H1 (cell line): Measurements from ENCODE around the gene CADM2. TPM values are rescaled to one million over a fixed set of nuclear protein-coding genes. Genes with fewer than 3 reads are reported as not detected.
A peak's percentile ranks its signal among the peaks of the same experiment; 100 is the strongest.
"Not testable (repeated sequence)": the region's sequence is repeated elsewhere in the genome, so short reads cannot be mapped to it uniquely, and the experiment has no call there.

Experiments
- CTCF ChIA-PET: fragments of 300-600 bp; sonication (Branson Sonifier 250); formaldehyde crosslinking; loops from one replicate; lab custom pipeline; 2021; ENCODE audit not compliant: partially characterized antibody; lab: Charles Lee
- POLR2A ChIA-PET: fragments of 300-600 bp; sonication (Branson Sonifier 250); formaldehyde crosslinking; loops from one replicate; lab custom pipeline; 2021; ENCODE audit warnings: inconsistent platforms; ENCODE audit not compliant: partially characterized antibody; lab: Charles Lee
- DNase-seq, 2 experiments: peaks; one replicate each; pipeline versions ENCODE4 v3.0.0 to v3.0.0-alpha.2; 2010 to 2022; ENCODE audit warnings: low spot score in 2 of 2, low read depth in 1 of 2, mixed read lengths in 1 of 2
- FAIRE-seq: peaks from 2 replicates; lab custom pipeline; 2011; peaks lifted over from hg19 to GRCh38; lab: Jason Lieb, UNC
- H2AFZ ChIP-seq: 2 replicates; pipeline ENCODE4 v1.8.1; 2012; ENCODE audit warnings: low read length, inconsistent platforms
- H2AK5ac ChIP-seq: 2 replicates; pipeline ENCODE4 v1.6.1; 2013; ENCODE audit warnings: low read depth, low read length
- H2BK120ac ChIP-seq: replicated peaks from 2 replicates; pipeline ENCODE3; 2013; ENCODE audit warnings: low read depth, low read length, inconsistent platforms
- H2BK12ac ChIP-seq: 2 replicates; pipeline ENCODE4 v1.6.1; 2013; ENCODE audit warnings: low read depth, low read length
- H2BK15ac ChIP-seq: 2 replicates; pipeline ENCODE4 v1.6.1; 2013; ENCODE audit warnings: low read length
- H2BK20ac ChIP-seq: 2 replicates; pipeline ENCODE4 v1.6.1; 2013; ENCODE audit warnings: low read length
- H2BK5ac ChIP-seq: 2 replicates; pipeline ENCODE4 v1.6.1; 2013; ENCODE audit warnings: low read depth, low read length
- H3K14ac ChIP-seq: 2 replicates; pipeline ENCODE4 v1.6.1; 2013; ENCODE audit warnings: inconsistent platforms; ENCODE audit not compliant: insufficient read length
- H3K18ac ChIP-seq: 2 replicates; pipeline ENCODE4 v1.6.1; 2013; ENCODE audit warnings: low read length; ENCODE audit errors: extremely low read depth
- H3K23ac ChIP-seq: 2 replicates; pipeline ENCODE4 v1.6.1; 2013; ENCODE audit warnings: inconsistent platforms; ENCODE audit not compliant: insufficient read length
- H3K23me2 ChIP-seq: 2 replicates; pipeline ENCODE4 v1.6.1; 2013; ENCODE audit warnings: low read depth, low read length
- H3K27ac ChIP-seq: 2 replicates; pipeline ENCODE4 v1.6.1; 2011; ENCODE audit warnings: low read depth, low read length, inconsistent platforms
- H3K27me3 ChIP-seq, 4 experiments: replicated peaks in 1 of 4; 1 replicate in 1 of 4; 2 replicates in 3 of 4; pipeline versions ENCODE4 v1.6.1 to v1.8.1; 2011 to 2013; ENCODE audit warnings: low read length in 3 of 4, mild to moderate bottlenecking in 3 of 4, inconsistent platforms in 2 of 4, mixed read lengths in 2 of 4, moderate library complexity in 1 of 4; ENCODE audit not compliant: control insufficient read depth in 3 of 4, insufficient read depth in 3 of 4; ENCODE audit errors: extremely low read depth in 1 of 4
- H3K36me3 ChIP-seq, 4 experiments: 2 replicates each; pipeline versions ENCODE4 v1.6.1 to v1.8.1; 2011 to 2013; ENCODE audit warnings: mild to moderate bottlenecking in 4 of 4, low read length in 3 of 4, moderate library complexity in 2 of 4, control low read depth in 1 of 4, inconsistent platforms in 1 of 4; ENCODE audit not compliant: insufficient read depth in 4 of 4, control insufficient read depth in 2 of 4
- H3K4ac ChIP-seq: replicated peaks from 2 replicates; pipeline ENCODE3; 2013; ENCODE audit warnings: low read length, low read depth, mixed read lengths, inconsistent platforms; ENCODE audit not compliant: insufficient read length
- H3K4me1 ChIP-seq, 4 experiments: replicated peaks in 1 of 4; 1 replicate in 1 of 4; 2 replicates in 3 of 4; pipeline versions ENCODE4 v1.6.1 to v1.8.1; 2011 to 2013; ENCODE audit warnings: low read length in 3 of 4, inconsistent platforms in 2 of 4, mixed read lengths in 1 of 4; ENCODE audit not compliant: insufficient read depth in 4 of 4, control insufficient read depth in 3 of 4
- H3K4me2 ChIP-seq, 2 experiments: 2 replicates each; pipeline versions ENCODE4 v1.6.1 to v1.8.1; 2011 to 2013; ENCODE audit warnings: low read depth in 2 of 2, low read length in 2 of 2, control low read depth in 1 of 2, inconsistent platforms in 1 of 2, mild to moderate bottlenecking in 1 of 2; ENCODE audit not compliant: insufficient read depth in 1 of 2
- H3K4me3 ChIP-seq, 4 experiments: fragments of 200-600, 300-600 bp in 1 of 4; sonication (generic), shearing (Covaris generic), sonication (Bioruptor Twin) in 1 of 4; 2 replicates each; pipeline versions ENCODE4 v1.5.1 to v1.8.1; 2011 to 2016; ENCODE audit warnings: low read length in 4 of 4, low read depth in 3 of 4, control low read depth in 2 of 4, inconsistent platforms in 2 of 4, mild to moderate bottlenecking in 2 of 4, mixed read lengths in 1 of 4, moderate library complexity in 1 of 4; ENCODE audit not compliant: insufficient read depth in 2 of 4; ENCODE audit errors: extremely low read depth in 1 of 4
- H3K56ac ChIP-seq: replicated peaks from 2 replicates; pipeline ENCODE3; 2013; ENCODE audit warnings: low read depth, mild to moderate bottlenecking, mixed read lengths, low read length, inconsistent platforms; ENCODE audit not compliant: insufficient read length
- H3K79me1 ChIP-seq: 2 replicates; pipeline ENCODE4 v1.6.1; 2013; ENCODE audit warnings: low read depth, low read length, control low read depth
- H3K79me2 ChIP-seq, 2 experiments: 2 replicates each; pipeline versions ENCODE4 v1.6.1 to v1.8.1; 2012 to 2013; ENCODE audit warnings: low read length in 2 of 2, mild to moderate bottlenecking in 2 of 2, inconsistent platforms in 1 of 2; ENCODE audit not compliant: insufficient read depth in 2 of 2, control insufficient read depth in 1 of 2
- H3K9ac ChIP-seq, 4 experiments: replicated peaks in 1 of 4; 1 replicate in 1 of 4; 2 replicates in 3 of 4; pipeline versions ENCODE4 v1.6.1 to v1.8.1; 2011 to 2013; ENCODE audit warnings: low read depth in 3 of 4, low read length in 3 of 4, control low read depth in 2 of 4, mild to moderate bottlenecking in 2 of 4, moderate library complexity in 2 of 4, inconsistent platforms in 1 of 4; ENCODE audit errors: extremely low read depth in 1 of 4
- H3K9me3 ChIP-seq, 2 experiments: 2 replicates each; pipeline versions ENCODE4 v1.6.1 to v1.8.1; 2012 to 2013; ENCODE audit warnings: mild to moderate bottlenecking in 2 of 2, moderate library complexity in 2 of 2, control low read depth in 1 of 2, inconsistent platforms in 1 of 2, low read depth in 1 of 2, low read length in 1 of 2, mixed read lengths in 1 of 2; ENCODE audit not compliant: insufficient read depth in 2 of 2
- H4K20me1 ChIP-seq, 2 experiments: replicated peaks in 1 of 2; 2 replicates each; pipeline versions ENCODE3 to v1.8.1; 2011 to 2013; ENCODE audit warnings: inconsistent platforms in 2 of 2, low read length in 2 of 2, mild to moderate bottlenecking in 1 of 2; ENCODE audit not compliant: insufficient read depth in 2 of 2, control insufficient read depth in 1 of 2
- H4K5ac ChIP-seq: 2 replicates; pipeline ENCODE4 v1.6.1; 2013; ENCODE audit warnings: low read length, low read depth, mixed read lengths, inconsistent platforms; ENCODE audit not compliant: insufficient read length
- H4K8ac ChIP-seq: 2 replicates; pipeline ENCODE4 v1.8.0; 2013; ENCODE audit warnings: mild to moderate bottlenecking, moderate library complexity, low read length, inconsistent platforms; ENCODE audit not compliant: insufficient read depth; ENCODE audit errors: extremely low read depth
- H4K91ac ChIP-seq: replicated peaks from 2 replicates; pipeline ENCODE3; 2013; ENCODE audit warnings: low read length, mixed read lengths, inconsistent platforms; ENCODE audit not compliant: insufficient read length
- CTCF ChIP-seq, 3 experiments: IDR thresholded peaks; 1 replicate in 2 of 3; 2 replicates in 1 of 3; pipeline versions ENCODE4 v1.5.1 to v1.6.1; 2011; ENCODE audit warnings: low read length in 3 of 3, mild to moderate bottlenecking in 3 of 3, inconsistent platforms in 2 of 3, low read depth in 1 of 3, moderate library complexity in 1 of 3; ENCODE audit not compliant: insufficient read depth in 1 of 3; ENCODE audit errors: control extremely low read depth in 1 of 3
- RAD21 ChIP-seq, 2 experiments: IDR thresholded peaks in 1 of 2; conservative IDR thresholded peaks in 1 of 2; 2 replicates each; pipeline ENCODE4 v1.6.1; 2011; ENCODE audit warnings: low read depth in 2 of 2, low read length in 2 of 2, improper control_type of control experiment in 1 of 2, inconsistent platforms in 1 of 2, mild to moderate bottlenecking in 1 of 2, moderate library complexity in 1 of 2
- whole genome bisulfite sequencing, 2 experiments: shearing (Covaris generic) in 1 of 2; methylation state at CpG; one replicate each; pipeline versions ENCODE4 v1.1.6 to v1.1.7; 2013 to 2015; ENCODE audit warnings: low lambda C conversion rate in 2 of 2, mixed read lengths in 2 of 2, inconsistent platforms in 1 of 2, low coverage in 1 of 2, missing lambda C conversion rate in 1 of 2; ENCODE audit not compliant: insufficient replicate concordance in 2 of 2, insufficient coverage in 1 of 2, insufficient read length in 1 of 2; ENCODE audit errors: extremely low coverage in 1 of 2, missing lambda C conversion rate in 1 of 2; 5-methylcytosine and 5-hydroxymethylcytosine counted together
- polyA plus RNA-seq, 7 experiments: library from polyadenylated mRNA; depleted of rRNA in 3 of 7; stranded (reverse) in 5 of 7; unstranded in 2 of 7; fragments of >200 nt in 5 of 7; fragments of 200-250 nt in 2 of 7; gene quantifications; 1 replicate in 5 of 7; 2 replicates in 1 of 7; 4 replicates in 1 of 7; pipeline versions ENCODE4 v1.2.1 to v1.2.3, GENCODE V29; 2011 to 2013; ENCODE audit warnings: missing spikeins in 2 of 7, mixed read lengths in 2 of 7
- total RNA-seq: library from RNA; stranded (reverse); fragmentation: NEBNext Ultra II Directional; extraction: Animal tissue kit (Norgen Biotek cat#: 25700); gene quantifications from 2 replicates; pipeline ENCODE4 v1.2.1, GENCODE V29; 2021

Gene CADM2
- total and polyA plus RNA-seq, 2 of the 8 experiments (the other 6 are each of a cell fraction or from before 2014, with no cell fraction given) = 14.9 to 20.9 TPM

GRCh38 chr3:85504129-85504784 lies 545.5 kb downstream of the CADM2 start:
- H3K4ac ChIP-seq, H3K18ac ChIP-seq, H2AK5ac ChIP-seq, POLR2A ChIA-PET, H2BK120ac ChIP-seq, H2AFZ ChIP-seq, H2BK20ac ChIP-seq, H3K4me1 ChIP-seq, H3K79me2 ChIP-seq, H3K56ac ChIP-seq, H3K4me3 ChIP-seq, H2BK12ac ChIP-seq, H3K23ac ChIP-seq, H3K23me2 ChIP-seq, H3K4me2 ChIP-seq, H3K79me1 ChIP-seq, H2BK15ac ChIP-seq, H3K9me3 ChIP-seq, H3K27me3 ChIP-seq, FAIRE-seq, H3K36me3 ChIP-seq, H2BK5ac ChIP-seq, H3K14ac ChIP-seq, H4K5ac ChIP-seq, H4K8ac ChIP-seq, H4K20me1 ChIP-seq, H3K9ac ChIP-seq, H4K91ac ChIP-seq, H3K27ac ChIP-seq: not testable (repeated sequence)
- DNase-seq = peak in 1 of 2 experiments; percentile 48
- TF ChIP-seq RAD21 (IDR thresholded peaks at IDR 0.05 in 1 of 2, conservative IDR thresholded peaks at IDR 0.05 in 1 of 2; ENCODE audit: low read depth in 2 of 2, low read length in 2 of 2) (peak in 1 of 2 experiments; percentile 21; a peak in 2 of 4 replicates), CTCF (IDR thresholded peaks at IDR 0.05; ENCODE audit: control extremely low read depth in 1 of 3, insufficient read depth in 1 of 3, low read depth in 1 of 3, low read length in 3 of 3) (peak in 2 of 3 experiments; percentile 4 to 13; a peak in 2 of 4 replicates)
- CTCF ChIA-PET = interaction anchor here (1.0 kb wide), 2 partner anchors 63 to 149 kb away, joined by 4 to 6 read pairs; no protein-coding TSS in a partner anchor
- 91% methylated on average over 15 of the region's 33 CpGs; no CpG with 5 or more reads in 1 of the 2 experiments for WGBS, 2 experiments
